ENCODE measurements around the gene BACE1.

- TF ChIP-seq, protein P1, sequence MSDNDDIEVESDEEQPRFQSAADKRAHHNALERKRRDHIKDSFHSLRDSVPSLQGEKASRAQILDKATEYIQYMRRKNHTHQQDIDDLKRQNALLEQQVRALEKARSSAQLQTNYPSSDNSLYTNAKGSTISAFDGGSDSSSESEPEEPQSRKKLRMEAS (IDR thresholded peaks at IDR 0.05; ENCODE audit: insufficient read depth, insufficient read length) = no peak
- TF ChIP-seq CTCF (IDR thresholded peaks at IDR 0.05; ENCODE audit: extremely low read depth in 1 of 2, insufficient read depth in 1 of 2, low read depth in 1 of 2, low read length in 2 of 2) (no peak), POLR2A (IDR thresholded peaks at IDR 0.05; ENCODE audit: low read depth, low read length) (no peak), MYC (IDR thresholded peaks at IDR 0.05; ENCODE audit: low read depth, low read length) (no peak), FOS (IDR thresholded peaks at IDR 0.05; ENCODE audit: borderline replicate concordance, insufficient read depth, low read length) (no peak), EZH2 (IDR thresholded peaks at IDR 0.05; ENCODE audit: borderline replicate concordance, low read depth, low read length, severe bottlenecking) (no peak), POLR2AphosphoS5 (IDR thresholded peaks at IDR 0.05; ENCODE audit: insufficient read depth, low read depth, low read length) (no peak), GATA2 (IDR thresholded peaks at IDR 0.05; ENCODE audit: insufficient read depth, insufficient read length, low read depth, low read length) (no peak), JUN (IDR thresholded peaks at IDR 0.05; ENCODE audit: borderline replicate concordance, insufficient read depth, insufficient read length, low read depth) (no peak)
These were observed 515 bp downstream of the BACE1 start for GRCh38 chr11:117315285-117316196.

All from endothelial cell of umbilical vein (primary cell).